Measurements from ENCODE around the gene FBXW7. TPM values are rescaled to one million over a fixed set of nuclear protein-coding genes. Genes with fewer than 3 reads are reported as not detected.

The FBXW7 gene
- total RNA-seq, 1 experiment from 2014 or later = 23.0 TPM

DNA sequence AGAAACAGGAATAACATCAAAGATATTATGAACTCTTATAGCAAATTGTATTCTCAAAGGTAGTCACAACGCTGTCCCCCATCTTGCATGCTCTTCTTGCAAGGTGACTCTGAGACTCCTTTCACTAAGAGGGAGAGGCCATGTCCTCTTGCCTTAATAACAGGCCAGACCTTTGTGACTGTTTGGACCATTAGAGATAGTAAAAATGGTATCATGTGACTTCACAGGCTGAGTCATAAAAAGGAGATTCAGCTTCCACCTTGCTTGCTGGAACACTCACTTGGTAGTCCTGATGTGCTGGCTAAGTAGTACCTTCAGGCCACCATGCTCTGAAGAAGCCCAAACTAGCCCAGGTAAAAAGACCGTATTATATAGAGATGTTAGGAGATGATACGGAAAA is 143.8 kb downstream of the FBXW7 start:
- TF ChIP-seq, protein P1, sequence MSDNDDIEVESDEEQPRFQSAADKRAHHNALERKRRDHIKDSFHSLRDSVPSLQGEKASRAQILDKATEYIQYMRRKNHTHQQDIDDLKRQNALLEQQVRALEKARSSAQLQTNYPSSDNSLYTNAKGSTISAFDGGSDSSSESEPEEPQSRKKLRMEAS (IDR thresholded peaks at IDR 0.05) = no peak
- TF ChIP-seq SRF (IDR thresholded peaks at IDR 0.05; ENCODE audit: low read depth) (no peak), CBX3 (IDR thresholded peaks at IDR 0.05; ENCODE audit: low read depth) (no peak), EGR1 (IDR thresholded peaks at IDR 0.05; ENCODE audit: low read depth) (no peak), EZH2phosphoT487 (IDR thresholded peaks at IDR 0.05; ENCODE audit: borderline replicate concordance) (no peak), TCF7L2 (IDR thresholded peaks at IDR 0.05; ENCODE audit: borderline replicate concordance, extremely low read depth, insufficient read depth, insufficient read length) (no peak), JUND (IDR thresholded peaks at IDR 0.05) (no peak), POLR2A (IDR thresholded peaks at IDR 0.05; ENCODE audit: borderline replicate concordance, extremely low read depth, insufficient read depth, insufficient read length) (no peak), SIN3A (IDR thresholded peaks at IDR 0.05; ENCODE audit: low read depth) (no peak), EZH2 (IDR thresholded peaks at IDR 0.05) (no peak)
- TF ChIP-seq, protein P2, sequence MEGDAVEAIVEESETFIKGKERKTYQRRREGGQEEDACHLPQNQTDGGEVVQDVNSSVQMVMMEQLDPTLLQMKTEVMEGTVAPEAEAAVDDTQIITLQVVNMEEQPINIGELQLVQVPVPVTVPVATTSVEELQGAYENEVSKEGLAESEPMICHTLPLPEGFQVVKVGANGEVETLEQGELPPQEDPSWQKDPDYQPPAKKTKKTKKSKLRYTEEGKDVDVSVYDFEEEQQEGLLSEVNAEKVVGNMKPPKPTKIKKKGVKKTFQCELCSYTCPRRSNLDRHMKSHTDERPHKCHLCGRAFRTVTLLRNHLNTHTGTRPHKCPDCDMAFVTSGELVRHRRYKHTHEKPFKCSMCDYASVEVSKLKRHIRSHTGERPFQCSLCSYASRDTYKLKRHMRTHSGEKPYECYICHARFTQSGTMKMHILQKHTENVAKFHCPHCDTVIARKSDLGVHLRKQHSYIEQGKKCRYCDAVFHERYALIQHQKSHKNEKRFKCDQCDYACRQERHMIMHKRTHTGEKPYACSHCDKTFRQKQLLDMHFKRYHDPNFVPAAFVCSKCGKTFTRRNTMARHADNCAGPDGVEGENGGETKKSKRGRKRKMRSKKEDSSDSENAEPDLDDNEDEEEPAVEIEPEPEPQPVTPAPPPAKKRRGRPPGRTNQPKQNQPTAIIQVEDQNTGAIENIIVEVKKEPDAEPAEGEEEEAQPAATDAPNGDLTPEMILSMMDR (IDR thresholded peaks at IDR 0.05 in 2 of 3, conservative IDR thresholded peaks at IDR 0.05 in 1 of 3; ENCODE audit: borderline replicate concordance in 1 of 3, insufficient read depth in 1 of 3, low read depth in 2 of 3, low read length in 2 of 3) = no peak
- TF ChIP-seq, protein P3, sequence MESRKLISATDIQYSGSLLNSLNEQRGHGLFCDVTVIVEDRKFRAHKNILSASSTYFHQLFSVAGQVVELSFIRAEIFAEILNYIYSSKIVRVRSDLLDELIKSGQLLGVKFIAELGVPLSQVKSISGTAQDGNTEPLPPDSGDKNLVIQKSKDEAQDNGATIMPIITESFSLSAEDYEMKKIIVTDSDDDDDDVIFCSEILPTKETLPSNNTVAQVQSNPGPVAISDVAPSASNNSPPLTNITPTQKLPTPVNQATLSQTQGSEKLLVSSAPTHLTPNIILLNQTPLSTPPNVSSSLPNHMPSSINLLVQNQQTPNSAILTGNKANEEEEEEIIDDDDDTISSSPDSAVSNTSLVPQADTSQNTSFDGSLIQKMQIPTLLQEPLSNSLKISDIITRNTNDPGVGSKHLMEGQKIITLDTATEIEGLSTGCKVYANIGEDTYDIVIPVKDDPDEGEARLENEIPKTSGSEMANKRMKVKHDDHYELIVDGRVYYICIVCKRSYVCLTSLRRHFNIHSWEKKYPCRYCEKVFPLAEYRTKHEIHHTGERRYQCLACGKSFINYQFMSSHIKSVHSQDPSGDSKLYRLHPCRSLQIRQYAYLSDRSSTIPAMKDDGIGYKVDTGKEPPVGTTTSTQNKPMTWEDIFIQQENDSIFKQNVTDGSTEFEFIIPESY (IDR thresholded peaks at IDR 0.05; ENCODE audit: extremely low read depth, insufficient replicate concordance, low read length) = no peak
- TF ChIP-seq, protein P4, sequence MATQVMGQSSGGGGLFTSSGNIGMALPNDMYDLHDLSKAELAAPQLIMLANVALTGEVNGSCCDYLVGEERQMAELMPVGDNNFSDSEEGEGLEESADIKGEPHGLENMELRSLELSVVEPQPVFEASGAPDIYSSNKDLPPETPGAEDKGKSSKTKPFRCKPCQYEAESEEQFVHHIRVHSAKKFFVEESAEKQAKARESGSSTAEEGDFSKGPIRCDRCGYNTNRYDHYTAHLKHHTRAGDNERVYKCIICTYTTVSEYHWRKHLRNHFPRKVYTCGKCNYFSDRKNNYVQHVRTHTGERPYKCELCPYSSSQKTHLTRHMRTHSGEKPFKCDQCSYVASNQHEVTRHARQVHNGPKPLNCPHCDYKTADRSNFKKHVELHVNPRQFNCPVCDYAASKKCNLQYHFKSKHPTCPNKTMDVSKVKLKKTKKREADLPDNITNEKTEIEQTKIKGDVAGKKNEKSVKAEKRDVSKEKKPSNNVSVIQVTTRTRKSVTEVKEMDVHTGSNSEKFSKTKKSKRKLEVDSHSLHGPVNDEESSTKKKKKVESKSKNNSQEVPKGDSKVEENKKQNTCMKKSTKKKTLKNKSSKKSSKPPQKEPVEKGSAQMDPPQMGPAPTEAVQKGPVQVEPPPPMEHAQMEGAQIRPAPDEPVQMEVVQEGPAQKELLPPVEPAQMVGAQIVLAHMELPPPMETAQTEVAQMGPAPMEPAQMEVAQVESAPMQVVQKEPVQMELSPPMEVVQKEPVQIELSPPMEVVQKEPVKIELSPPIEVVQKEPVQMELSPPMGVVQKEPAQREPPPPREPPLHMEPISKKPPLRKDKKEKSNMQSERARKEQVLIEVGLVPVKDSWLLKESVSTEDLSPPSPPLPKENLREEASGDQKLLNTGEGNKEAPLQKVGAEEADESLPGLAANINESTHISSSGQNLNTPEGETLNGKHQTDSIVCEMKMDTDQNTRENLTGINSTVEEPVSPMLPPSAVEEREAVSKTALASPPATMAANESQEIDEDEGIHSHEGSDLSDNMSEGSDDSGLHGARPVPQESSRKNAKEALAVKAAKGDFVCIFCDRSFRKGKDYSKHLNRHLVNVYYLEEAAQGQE (IDR thresholded peaks at IDR 0.05; ENCODE audit: low read depth) = no peak
- RAD21 ChIA-PET (ENCODE audit: low non-redundant PET in 1 of 2, low total read pairs in 2 of 2, uncharacterized antibody in 2 of 2, unreplicated experiment in 2 of 2) = no interaction called here
- peaks cover 0 to 3% of the 10 kb centered on the region in 2 experiments; a peak in 1 of 4 replicates for H3K4me1 ChIP-seq (ENCODE audit: control insufficient read depth in 1 of 2, insufficient read depth in 2 of 2, low read length in 2 of 2)
- no peaks in the 10 kb centered on the region for H3K9me3 ChIP-seq (ENCODE audit: control insufficient read depth in 1 of 2, insufficient read depth in 1 of 2, low read depth in 1 of 2, low read length in 2 of 2)
- H3K79me2 ChIP-seq (ENCODE audit: insufficient read depth, low read length) = peaks cover 26% of the 10 kb centered on the region
- no peaks in the 10 kb centered on the region for H4K20me1 ChIP-seq (ENCODE audit: insufficient read depth)
- no peaks in the 10 kb centered on the region for H3K36me3 ChIP-seq (ENCODE audit: control insufficient read depth in 1 of 2, insufficient read depth in 2 of 2, low read length in 2 of 2)
- H3K4me3 ChIP-seq (replicated peaks in 1 of 2; ENCODE audit: low read depth in 1 of 2, low read length in 2 of 2) = no peak overlapping the region
- no peak for ATAC-seq
- H2AFZ ChIP-seq (ENCODE audit: low read depth, low read length, poor library complexity, severe bottlenecking) = no peak overlapping the region
- no TSS peak for BruUV-seq (replicated peaks)
- CTCF ChIA-PET = no interaction called here
- no peak overlapping the region for H3K9ac ChIP-seq (ENCODE audit: low read length)
- DNase-seq (ENCODE audit: low read depth, low spot score) = no peak
- no peaks in the 10 kb centered on the region for H3K9me2 ChIP-seq (ENCODE audit: insufficient read depth)
- POLR2A ChIA-PET = no interaction called here
- H3K27ac ChIP-seq (ENCODE audit: low read depth, low read length) = no peak overlapping the region
- no peaks in the 10 kb centered on the region for H3K27me3 ChIP-seq (ENCODE audit: insufficient read depth, low read length)
- intact Hi-C loops (cut with micrococcal nuclease) = loop anchor here (10.0 kb wide), 2 partner anchors 857 to 1277 kb away; no protein-coding TSS in a partner anchor
- H3K4me2 ChIP-seq (ENCODE audit: low read length) = no peak overlapping the region

Measured in HCT116 (cell line).